ENCODE measurements around the gene TSPAN31. TPM values are rescaled to one million over a fixed set of nuclear protein-coding genes. Genes with fewer than 3 reads are reported as not detected.

The TSPAN31 gene
- total RNA-seq, 1 donor from 2014 or later: 41.6 TPM

- no peak for DNase-seq (ENCODE audit: low read depth in 2 of 2)
Observed at GRCh38 chr12:57735952-57736740, 8.7 kb upstream of the TSPAN31 start.

GRCh38 chr12:57736741-57737466 lies 7.9 kb upstream of the TSPAN31 start:
- no peak for DNase-seq (ENCODE audit: low read depth in 2 of 2)

GRCh38 chr12:57737467-57738460 lies 7.1 kb upstream of the TSPAN31 start:
- DNase-seq (ENCODE audit: low read depth in 2 of 2): no peak

- DNase-seq (ENCODE audit: low read depth in 2 of 2): no peak
Observed at GRCh38 chr12:57738661-57739237, 6.1 kb upstream of the TSPAN31 start, which contains the start of gene AGAP2. TSS of gene AGAP2 (minus strand) at chr12:57738742. CDS start at chr12:57738246, 496 bp downstream.

- no peak for DNase-seq (ENCODE audit: low read depth in 2 of 2)
Observed at GRCh38 chr12:57739387-57739786, 5.5 kb upstream of the TSPAN31 start.

DNA sequence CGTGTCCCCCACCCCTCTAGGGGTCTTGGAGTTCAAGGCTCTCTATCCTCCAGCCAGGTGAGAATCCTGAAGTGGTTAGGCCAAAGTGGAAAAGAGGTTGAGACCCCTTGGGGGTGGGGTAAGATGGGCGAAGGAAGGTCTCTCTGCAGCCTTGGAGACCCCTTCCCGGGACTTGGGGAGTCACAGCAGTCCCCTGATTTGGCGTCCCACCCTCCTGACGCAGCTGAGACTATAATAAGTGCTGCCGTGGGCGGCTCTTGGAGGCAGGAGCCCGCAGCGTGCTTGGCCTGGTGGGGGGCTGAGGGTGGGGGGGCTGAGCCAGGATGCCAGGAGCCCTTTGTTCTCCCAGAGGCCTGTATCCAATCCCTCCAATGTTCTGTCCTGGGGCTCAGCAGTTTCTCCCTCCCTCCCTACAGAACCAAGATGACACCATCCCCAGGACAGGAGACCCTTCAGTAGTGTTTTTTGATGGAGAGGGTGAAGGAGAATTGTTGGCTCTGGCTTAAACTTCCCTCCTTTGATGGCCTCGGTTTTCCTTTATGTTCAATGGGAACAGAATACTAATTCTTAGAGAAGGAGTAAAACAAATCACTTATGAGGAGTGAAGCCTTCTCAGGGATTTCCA lies 4.8 kb upstream of the TSPAN31 start:
- no peak for DNase-seq (ENCODE audit: low read depth in 2 of 2)

DNA sequence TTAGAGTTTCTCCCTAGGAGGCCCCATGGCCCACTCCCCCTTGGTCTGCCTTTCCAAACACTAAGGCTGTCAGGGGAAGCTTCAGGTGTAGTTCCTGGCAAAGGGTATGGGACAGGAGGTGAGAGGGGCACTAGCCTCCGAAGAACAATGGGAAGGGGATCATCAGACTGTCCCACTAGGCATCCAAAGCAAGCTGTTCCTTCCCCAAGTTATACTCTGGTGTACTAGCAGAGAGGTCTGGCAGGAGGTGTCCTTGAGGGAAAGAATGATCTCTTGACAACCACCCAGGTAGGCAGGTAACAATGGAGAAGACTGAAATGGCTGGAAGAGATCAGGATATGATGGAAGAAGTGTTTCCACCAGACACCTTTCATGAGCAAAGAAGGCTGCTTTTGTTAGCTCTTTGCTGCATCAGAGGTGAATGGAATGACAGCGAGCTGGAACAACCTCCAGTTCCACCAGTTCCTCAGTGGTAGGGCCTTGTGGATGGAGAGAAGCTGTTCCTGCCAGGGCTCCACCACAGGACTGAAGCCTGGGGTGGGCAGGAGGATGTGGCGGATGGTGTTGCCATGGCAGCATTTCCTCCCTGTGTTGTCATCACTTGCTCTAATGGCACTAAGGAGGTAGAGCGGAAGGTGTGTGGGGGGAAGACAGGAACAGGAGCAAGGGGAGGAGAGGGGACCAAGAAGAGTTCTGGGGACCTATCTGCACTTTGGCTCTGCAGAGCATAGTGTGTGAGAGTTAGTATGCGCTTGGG lies 4.0 kb upstream of the TSPAN31 start:
- peak in 1 of 2 donors; percentile 38 for DNase-seq (ENCODE audit: low read depth in 2 of 2)

- no peak for DNase-seq (ENCODE audit: low read depth in 2 of 2)
Observed at GRCh38 chr12:57741413-57741789, 3.4 kb upstream of the TSPAN31 start.

DNA sequence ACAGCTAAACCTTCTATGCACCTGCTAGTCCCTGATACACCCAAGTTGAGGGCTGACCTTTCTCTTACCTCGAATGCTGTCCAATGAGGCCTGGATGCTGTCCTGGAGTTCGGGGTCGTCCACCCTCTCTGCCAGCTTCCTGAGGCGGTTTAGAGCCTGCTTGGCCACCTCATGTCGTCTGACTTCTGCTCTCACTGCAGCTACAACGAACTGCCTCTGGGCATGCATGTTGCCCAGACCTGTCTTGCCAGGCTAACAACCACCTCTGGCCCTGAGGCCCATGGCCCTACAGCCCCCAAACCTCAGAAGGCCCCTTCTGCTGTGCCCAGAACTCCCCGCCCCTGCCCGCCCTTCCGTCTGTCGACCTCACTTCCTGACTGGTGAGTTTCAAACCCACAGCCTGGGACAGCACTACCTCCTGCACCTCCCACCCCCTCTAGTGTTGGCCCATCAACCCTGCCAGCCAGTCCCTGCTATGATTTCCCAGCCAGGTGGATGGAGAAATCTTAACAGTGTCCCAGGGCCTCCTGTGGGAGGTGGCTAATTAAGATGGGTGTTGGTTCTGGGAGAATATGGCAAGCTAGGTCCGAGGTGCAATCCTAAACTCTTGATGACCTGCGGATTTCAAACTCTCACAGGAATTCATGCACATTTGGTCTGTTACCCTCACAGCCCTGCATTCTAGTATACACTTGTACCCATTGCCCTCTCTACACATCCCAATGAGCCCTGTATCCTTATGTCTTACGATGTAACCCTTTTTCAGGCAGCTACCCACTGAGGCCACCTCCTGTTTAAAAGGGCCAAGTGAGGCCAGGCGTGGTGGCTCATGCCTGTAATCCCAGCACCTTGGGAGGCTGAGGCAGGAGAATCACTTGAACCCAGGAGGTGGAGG lies 2.7 kb upstream of the TSPAN31 start:
- DNase-seq (ENCODE audit: low read depth in 2 of 2): no peak

GRCh38 chr12:57743769-57744168 lies 1.1 kb upstream of the TSPAN31 start:
- DNase-seq (ENCODE audit: low read depth in 2 of 2): no peak

DNA sequence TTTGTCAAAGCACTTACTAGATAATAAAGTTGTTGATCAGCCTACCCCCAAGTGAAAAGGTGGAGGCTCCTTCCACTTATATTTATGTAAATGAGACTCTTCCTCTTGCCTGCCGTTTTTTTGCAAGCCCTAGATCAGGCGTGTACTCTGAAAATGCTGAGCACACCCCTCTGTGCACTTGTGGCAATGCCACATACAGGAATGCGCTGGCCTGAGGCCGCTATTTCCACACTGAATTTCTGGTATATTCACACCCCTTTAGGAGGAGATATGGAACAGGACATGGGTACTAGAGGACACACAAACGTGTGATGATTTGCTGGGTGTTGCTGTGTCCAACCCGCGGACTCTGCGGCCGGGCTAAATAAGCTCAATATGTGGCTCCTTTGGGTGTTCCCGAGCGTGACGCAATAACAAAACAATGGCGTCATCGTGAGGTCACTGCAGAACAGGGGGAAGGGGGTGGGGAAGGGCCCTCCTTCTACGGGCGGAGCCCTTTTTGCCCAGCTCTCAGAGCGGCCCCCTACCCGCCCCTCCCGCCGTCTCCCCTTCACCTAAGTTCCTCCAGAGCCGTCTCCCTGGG lies 554 bp upstream of the TSPAN31 start:
- DNase-seq (ENCODE audit: low read depth in 2 of 2): peak in 1 of 2 donors; percentile 65

DNA sequence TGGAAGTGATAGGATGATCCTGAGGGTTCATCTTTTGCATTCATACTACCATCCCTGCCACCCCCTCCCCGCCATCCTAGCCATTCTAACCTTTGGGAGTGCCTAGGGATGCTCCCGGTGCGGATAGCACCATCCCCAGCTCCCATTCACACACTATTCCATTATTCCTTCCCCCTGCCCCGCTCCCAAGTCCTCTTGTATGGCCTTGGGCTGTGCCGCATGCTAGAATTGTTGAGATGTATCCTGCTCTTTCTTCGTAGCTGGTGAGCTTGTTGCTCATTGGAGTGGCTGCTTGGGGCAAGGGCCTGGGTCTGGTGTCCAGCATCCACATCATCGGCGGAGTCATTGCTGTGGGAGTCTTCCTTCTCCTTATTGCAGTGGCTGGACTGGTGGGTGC lies 644 bp downstream of the TSPAN31 start:
- DNase-seq (ENCODE audit: low read depth in 2 of 2): no peak

GRCh38 chr12:57746025-57746424 lies 1.2 kb downstream of the TSPAN31 start:
- DNase-seq (ENCODE audit: low read depth in 2 of 2): no peak

DNA sequence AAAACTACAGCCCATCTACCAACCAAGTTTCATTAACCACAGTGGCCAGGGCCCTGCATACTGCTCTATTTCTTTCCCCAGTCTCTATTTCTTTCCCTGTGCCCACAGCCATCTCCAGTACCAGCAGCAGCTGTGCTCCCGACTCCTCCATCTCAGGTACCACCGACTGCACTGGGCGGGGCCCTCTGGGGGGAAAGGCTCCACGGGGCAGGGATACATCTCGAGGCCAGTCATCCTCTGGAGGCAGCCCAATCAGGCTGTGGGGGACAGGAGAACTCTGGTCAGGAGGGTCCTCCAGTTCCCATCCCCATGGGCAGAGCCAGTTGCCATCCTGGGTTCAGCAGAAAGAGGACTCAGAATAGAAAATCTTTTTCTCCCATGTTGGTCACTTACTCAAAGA lies 4.2 kb downstream of the TSPAN31 start:
- DNase-seq (ENCODE audit: low read depth in 2 of 2): no peak

DNA sequence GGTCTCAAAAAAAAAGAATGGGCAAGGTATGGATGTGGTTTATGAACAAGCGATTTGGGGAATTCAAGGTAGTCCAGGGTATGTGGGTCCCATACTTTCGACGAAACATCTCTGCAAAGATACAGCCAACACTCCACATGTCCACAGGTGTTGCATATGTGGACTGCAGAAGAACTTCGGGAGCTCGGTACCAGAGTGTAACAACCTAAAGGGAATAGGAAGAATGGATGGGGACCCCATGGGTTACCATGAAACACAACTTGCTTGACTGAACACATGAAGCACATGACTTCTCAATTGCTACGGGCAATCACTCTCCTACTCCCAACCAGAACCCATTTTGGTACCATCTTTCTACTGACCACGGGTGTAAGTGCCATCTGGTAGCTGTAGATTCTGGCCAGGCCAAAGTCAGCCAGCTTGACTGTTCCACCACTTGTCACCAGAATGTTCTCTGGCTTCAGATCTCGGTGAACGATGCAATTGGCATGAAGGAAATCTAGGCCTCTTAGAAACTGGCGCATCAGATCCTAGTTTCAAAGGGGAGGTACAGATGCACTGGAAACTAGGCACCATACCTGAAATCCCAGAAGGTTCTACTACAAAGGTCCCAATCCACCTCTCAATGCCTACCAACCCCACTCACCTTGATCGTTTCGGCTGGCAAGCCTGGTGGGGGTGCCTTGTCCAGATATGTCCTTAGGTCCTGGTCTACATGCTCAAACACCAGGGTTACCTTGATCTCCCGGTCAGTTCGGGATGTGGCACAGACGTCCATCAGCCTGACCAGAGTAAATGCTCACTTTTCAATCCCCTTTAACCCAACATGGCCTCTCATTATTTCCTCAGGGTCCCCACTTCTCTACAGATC lies 6.0 kb downstream of the TSPAN31 start:
- DNase-seq (ENCODE audit: low read depth in 2 of 2): no peak

DNA sequence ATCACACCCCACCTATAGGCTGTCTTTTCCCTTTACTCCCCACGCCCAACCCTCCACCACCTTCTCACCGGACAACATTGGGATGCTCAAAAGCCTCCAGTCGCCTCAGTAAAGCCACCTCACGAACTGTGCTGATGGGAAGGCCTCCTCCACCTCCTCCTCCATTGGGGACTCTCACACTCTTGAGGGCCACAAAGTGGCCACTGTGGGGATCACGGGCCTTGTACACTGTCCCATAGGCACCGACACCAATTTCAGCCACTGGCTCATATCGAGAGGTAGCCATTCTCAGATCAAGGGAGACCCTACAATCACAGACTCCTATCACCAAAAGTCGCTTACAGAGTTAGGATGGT lies 6.6 kb downstream of the TSPAN31 start:
- no peak for DNase-seq (ENCODE audit: low read depth in 2 of 2)

DNA sequence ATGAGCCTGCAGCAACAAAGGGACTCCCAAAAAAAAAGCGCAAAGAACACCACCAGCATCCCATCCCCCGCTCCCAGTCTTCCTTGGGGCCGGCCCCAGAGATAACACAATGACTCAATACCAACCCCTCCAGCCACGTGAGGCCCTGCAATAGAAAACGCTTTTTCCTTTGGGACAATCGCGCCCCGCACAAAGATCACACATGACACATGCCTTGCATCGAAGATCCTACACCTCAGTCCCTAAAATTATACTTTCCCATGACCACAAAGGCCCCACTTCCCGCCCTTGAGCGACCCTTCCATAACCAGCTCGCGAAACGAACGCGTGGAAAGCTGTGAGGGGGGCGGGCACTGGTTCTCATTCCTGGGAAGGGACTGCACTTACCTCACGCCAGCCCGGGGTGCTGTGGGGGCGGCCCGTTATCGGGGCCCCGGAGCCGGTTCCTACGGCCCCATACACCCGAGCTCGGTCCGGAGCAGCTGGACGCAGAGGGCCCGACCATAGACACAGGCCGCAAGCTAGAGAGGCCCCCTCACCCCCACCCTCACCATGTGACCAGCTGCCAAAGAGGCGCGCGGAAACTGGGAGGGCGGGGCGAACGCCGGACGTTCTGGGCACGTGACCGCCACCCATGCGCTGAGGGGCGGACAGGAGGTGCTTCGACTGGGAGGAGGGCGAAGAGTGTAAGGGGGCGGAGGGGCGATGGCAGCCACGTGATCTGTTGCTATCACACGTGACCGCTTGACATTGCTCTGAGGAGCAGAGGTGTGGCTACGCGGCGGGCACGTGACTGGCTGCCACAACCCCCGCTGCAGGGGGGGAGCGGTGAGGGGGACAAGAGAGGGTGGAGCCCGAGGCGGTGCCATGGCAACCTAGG lies 7.2 kb downstream of the TSPAN31 start, which contains the start of gene CDK4:
Gene CDK4 (minus strand): TSS at position 523 of the 880 bp plus-strand sequence. CDS start 593 bp downstream, outside the sequence.
- peak; percentile 99 to 100 for DNase-seq (ENCODE audit: low read depth in 2 of 2)

Data from dermis microvascular lymphatic vessel endothelial cell (primary cell).